ENCODE results near the gene DCLK1.

- TF ChIP-seq EZH2 (IDR thresholded peaks at IDR 0.05; ENCODE audit: low read length, missing control alignments) (no peak), CTCF (conservative IDR thresholded peaks at IDR 0.05 in 1 of 2, IDR thresholded peaks at IDR 0.05 in 1 of 2; ENCODE audit: low read depth in 1 of 2, low read length in 2 of 2) (no peak)
Observed at GRCh38 chr13:36154567-36155291, 23.5 kb upstream of the DCLK1 start.
